CD4-positive, alpha-beta memory T cell (primary cell): ENCODE measurements around the gene FAM219A. TPM values are rescaled to one million over a fixed set of nuclear protein-coding genes. Genes with fewer than 3 reads are reported as not detected.
"Not testable (repeated sequence)": the region's sequence is repeated elsewhere in the genome, so short reads cannot be mapped to it uniquely, and the experiment has no call there.

Experiments
- CTCF ChIA-PET: fragments of 350-600 bp; sonication (Branson Sonifier 250); formaldehyde crosslinking; loops from one replicate; lab custom pipeline; 2021; ENCODE audit warnings: inconsistent platforms; ENCODE audit not compliant: partially characterized antibody; lab: Charles Lee
- POLR2A ChIA-PET: fragments of 350-600 bp; sonication (Branson Sonifier 250); formaldehyde crosslinking; loops from one replicate; lab custom pipeline; 2021; ENCODE audit not compliant: partially characterized antibody; lab: Charles Lee
- DNase-seq, 5 donors: peaks; one replicate each; pipeline versions ENCODE4 v3.0.0 to v3.0.0-alpha.2; 2020 to 2022; ENCODE audit warnings: mixed read lengths in 1 of 5
- H3K27ac ChIP-seq: one replicate; pipeline ENCODE4 v1.7.0; 2013; ENCODE audit warnings: low read depth, low read length
- H3K27me3 ChIP-seq: 2 replicates; pipeline ENCODE4 v1.7.0; 2013; ENCODE audit warnings: mild to moderate bottlenecking, low read length, moderate library complexity; ENCODE audit not compliant: insufficient read depth
- H3K36me3 ChIP-seq: 2 replicates; pipeline ENCODE4 v1.7.0; 2013; ENCODE audit warnings: mild to moderate bottlenecking, low read length, moderate library complexity; ENCODE audit not compliant: insufficient read depth
- H3K4me1 ChIP-seq: 2 replicates; pipeline ENCODE4 v1.7.0; 2013; ENCODE audit warnings: mild to moderate bottlenecking, low read length, moderate library complexity; ENCODE audit not compliant: insufficient read depth
- H3K4me3 ChIP-seq, 2 donors: one replicate each; pipeline ENCODE4 v1.7.0; 2013; ENCODE audit warnings: low read length in 2 of 2, mild to moderate bottlenecking in 1 of 2
- H3K9me3 ChIP-seq, 2 donors: one replicate each; pipeline ENCODE4 v1.7.0; 2013; ENCODE audit warnings: low read length in 2 of 2, control low read depth in 1 of 2; ENCODE audit not compliant: control insufficient read depth in 1 of 2
- H3K27ac Mint-ChIP-seq, 7 donors: one replicate each; pipeline ENCODE4 v1.8.0; 2020 to 2021; ENCODE audit warnings: mixed read lengths in 7 of 7, mild to moderate bottlenecking in 6 of 7, inconsistent platforms in 3 of 7, moderate library complexity in 3 of 7
- H3K27me3 Mint-ChIP-seq, 2 donors: one replicate each; pipeline ENCODE4 v1.8.0; 2020 to 2021; ENCODE audit warnings: mixed read lengths in 2 of 2
- H3K36me3 Mint-ChIP-seq, 2 donors: one replicate each; pipeline ENCODE4 v1.8.0; 2020 to 2021; ENCODE audit warnings: mixed read lengths in 2 of 2, inconsistent platforms in 1 of 2, mild to moderate bottlenecking in 1 of 2
- H3K4me1 Mint-ChIP-seq, 4 donors: one replicate each; pipeline ENCODE4 v1.8.0; 2020 to 2021; ENCODE audit warnings: mixed read lengths in 4 of 4, mild to moderate bottlenecking in 1 of 4
- H3K4me3 Mint-ChIP-seq, 8 donors: one replicate each; pipeline ENCODE4 v1.8.0; 2020 to 2021; ENCODE audit warnings: mixed read lengths in 8 of 8, mild to moderate bottlenecking in 7 of 8, moderate library complexity in 6 of 8, inconsistent platforms in 3 of 8
- H3K9me3 Mint-ChIP-seq, 8 donors: one replicate each; pipeline ENCODE4 v1.8.0; 2020 to 2021; ENCODE audit warnings: mixed read lengths in 8 of 8, mild to moderate bottlenecking in 5 of 8, inconsistent platforms in 3 of 8, moderate library complexity in 1 of 8
- intact Hi-C: fragments of 100-400 bp; cut with micrococcal nuclease; formaldehyde crosslinking; loops from one replicate; pipeline ENCODE4 v1.15.1; 2023
- polyA plus RNA-seq, 2 donors: library from polyadenylated mRNA; unstranded; fragments of 300-500 nt; fragmentation: Illumina TruSeq; gene quantifications; one replicate each; pipeline ENCODE4 v1.2.3, GENCODE V29; 2021
- total RNA-seq, 2 experiments: library from RNA; stranded (reverse); gene quantifications; one replicate each; pipeline ENCODE4 v1.2.3, GENCODE V29; 2021

FAM219A gene
- total and polyA plus RNA-seq, 4 experiments from 2014 or later, result 0.33 to 16.3 (median 7.6) TPM

DNA sequence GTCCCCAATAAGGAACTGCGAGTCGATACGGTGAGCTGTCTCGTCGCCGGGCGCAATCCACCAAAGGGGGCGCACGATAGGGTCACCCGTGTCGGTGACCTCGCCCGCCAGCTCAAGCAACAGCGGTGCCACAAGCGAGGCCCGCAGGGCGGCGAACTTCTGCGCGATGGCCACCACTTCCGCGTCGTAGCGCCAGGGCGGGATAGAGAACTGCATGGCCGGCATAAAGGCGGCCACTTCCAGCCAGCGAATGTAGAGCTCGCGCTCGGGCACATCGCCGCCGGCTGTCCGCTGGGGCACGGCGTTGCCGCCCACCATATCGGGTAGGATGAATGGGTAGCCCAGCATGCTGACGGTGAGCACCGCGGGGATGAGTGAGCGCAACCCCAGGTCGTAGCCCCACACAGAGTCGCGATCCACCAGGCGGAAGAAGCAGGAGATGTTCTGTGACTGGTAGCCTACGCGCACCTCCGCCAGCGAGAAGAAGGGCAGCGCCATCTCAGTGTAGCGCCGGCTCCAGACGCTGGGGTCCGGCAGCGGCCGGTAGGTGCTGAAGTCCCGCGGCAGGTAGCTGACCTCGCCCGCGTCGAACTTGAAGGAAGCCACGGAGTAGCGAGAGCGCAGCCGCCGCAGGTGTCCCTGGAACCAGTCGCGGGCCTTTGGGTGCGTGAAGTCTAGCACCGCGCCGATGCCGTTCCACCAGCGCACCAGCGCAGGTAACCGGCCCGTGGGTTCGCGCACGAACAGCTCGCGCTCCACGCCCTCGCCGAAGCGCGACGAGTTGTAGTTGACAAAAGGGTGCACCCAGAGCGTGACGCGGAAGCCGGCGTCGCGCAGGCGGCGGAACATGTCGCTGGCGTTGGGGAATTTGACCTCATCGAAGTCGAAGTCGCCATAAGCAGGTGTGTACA, 87.1 kb downstream of the FAM219A start:
- H3K4me1 ChIP-seq, result peaks cover 8% of the 10 kb centered on the region
- Mint-ChIP-seq H3K4me3 (peak overlapping the region in 5 of 8 donors; percentile 6 to 58 (median 46)), H3K4me1 (peaks cover 9 to 12% (median 11%) of the 10 kb centered on the region in 4 donors), H3K27me3 (no peaks in the 10 kb centered on the region), H3K9me3 (peaks cover 0 to 4% (median 0%) of the 10 kb centered on the region in 8 donors), H3K36me3 (peaks cover 3 to 33% of the 10 kb centered on the region in 2 donors), H3K27ac (peak overlapping the region in 1 of 7 donors; percentile 37)
- H3K27me3 ChIP-seq, result no peaks in the 10 kb centered on the region
- H3K27ac ChIP-seq, result no peak overlapping the region
- POLR2A ChIA-PET, result interaction anchor here (0.8 kb wide), 2 partner anchors 9 to 37 kb away, joined by 3 read pairs; no protein-coding TSS in a partner anchor
- intact Hi-C loops, result no loop called here
- DNase-seq, result peak in 3 of 5 donors; percentile 25 to 44 (median 30)
- no peaks in the 10 kb centered on the region for H3K9me3 ChIP-seq
- no peaks in the 10 kb centered on the region for H3K36me3 ChIP-seq
- CTCF ChIA-PET, result interaction anchor here (0.6 to 1.2 kb wide), 2 partner anchors 9 to 325 kb away, joined by 3 to 5 read pairs; no protein-coding TSS in a partner anchor
- no peak overlapping the region for H3K4me3 ChIP-seq

DNA sequence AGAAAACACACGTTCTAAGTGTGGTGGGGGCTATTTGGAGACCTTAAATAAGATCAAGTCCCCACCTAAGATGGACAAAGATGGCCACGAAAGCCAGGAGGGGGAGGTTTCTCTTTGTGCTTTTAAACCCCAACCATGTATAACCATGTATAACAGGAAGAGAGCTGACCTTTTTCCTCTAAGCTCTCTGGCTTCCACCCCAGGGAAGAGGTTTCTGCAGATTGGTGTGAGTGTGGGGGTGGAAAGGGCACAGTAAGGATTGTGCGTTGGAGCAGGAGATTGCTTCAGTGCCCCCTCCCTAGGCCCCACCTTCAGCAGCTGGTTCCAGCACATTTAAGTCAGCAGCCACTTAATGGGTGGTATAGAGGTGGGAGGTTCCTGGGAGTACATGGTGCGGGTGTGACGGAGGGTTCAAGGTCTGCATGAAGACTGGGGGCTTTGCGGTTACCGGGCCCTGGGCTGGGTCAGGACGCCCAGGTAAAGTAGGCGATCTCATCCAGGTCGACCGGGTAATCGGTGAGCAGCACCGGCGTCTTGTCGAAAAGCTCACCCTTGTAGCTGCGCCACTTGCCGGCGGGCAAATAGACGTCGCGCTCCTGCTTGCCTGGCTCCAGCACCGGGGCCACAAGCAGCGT, 87.9 kb downstream of the FAM219A start:
- Mint-ChIP-seq H3K4me3 (peak overlapping the region in 2 of 8 donors; percentile 55 to 58), H3K9me3 (peaks cover 0 to 4% (median 0%) of the 10 kb centered on the region in 8 donors)

DNA sequence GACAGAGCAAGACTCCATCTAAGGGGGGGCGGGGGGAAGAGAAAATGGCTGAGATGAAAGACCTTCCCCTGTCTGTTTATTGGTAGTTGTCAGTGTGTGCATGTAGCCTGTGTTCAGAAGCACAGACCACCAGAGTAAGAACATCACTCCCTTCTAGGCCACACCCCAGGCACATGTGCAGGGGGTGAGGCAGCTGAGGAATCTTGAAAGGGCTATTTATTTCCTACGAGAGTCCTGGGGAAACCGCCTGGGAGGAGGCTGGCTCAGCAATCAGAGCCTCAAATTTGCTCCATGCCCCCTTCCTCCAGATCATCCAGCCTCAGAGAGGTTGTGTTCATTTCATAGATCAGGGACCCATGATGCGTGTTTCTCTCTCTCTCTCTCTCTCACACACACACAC, 88.7 kb downstream of the FAM219A start:
- H3K4me3 ChIP-seq, result no peak overlapping the region
- intact Hi-C loops, result no loop called here
- no peaks in the 10 kb centered on the region for H3K27me3 ChIP-seq
- H3K4me1 ChIP-seq, result no peaks in the 10 kb centered on the region
- no peaks in the 10 kb centered on the region for H3K27me3 Mint-ChIP-seq
- H3K4me3 Mint-ChIP-seq, result no peak overlapping the region
- H3K4me1 Mint-ChIP-seq, result peaks cover 0 to 2% (median 0%) of the 10 kb centered on the region in 4 donors
- POLR2A ChIA-PET, result no interaction called here
- H3K9me3 ChIP-seq, result no peaks in the 10 kb centered on the region
- H3K27ac ChIP-seq, result no peak overlapping the region
- H3K36me3 ChIP-seq, result no peaks in the 10 kb centered on the region
- H3K36me3 Mint-ChIP-seq, result peaks cover 3 to 33% of the 10 kb centered on the region in 2 donors
- DNase-seq, result no peak
- peak overlapping the region in 1 of 7 donors; percentile 41 for H3K27ac Mint-ChIP-seq
- CTCF ChIA-PET, result no interaction called here
- peaks cover 0 to 4% (median 0%) of the 10 kb centered on the region in 8 donors for H3K9me3 Mint-ChIP-seq

More for the DNA sequence above, 87.9 kb downstream of the FAM219A start:
- Histone ChIP-seq H3K4me3 (no peak overlapping the region), H3K36me3 (no peaks in the 10 kb centered on the region), H3K4me1 (peaks cover under 1% of the 10 kb centered on the region), H3K27ac (no peak overlapping the region), H3K27me3 (no peaks in the 10 kb centered on the region), H3K9me3 (no peaks in the 10 kb centered on the region)
- intact Hi-C loops, result no loop called here
- ChIA-PET CTCF (interaction anchor here (0.6 to 1.2 kb wide), 2 partner anchors 9 to 326 kb away, joined by 3 to 5 read pairs; no protein-coding TSS in a partner anchor), POLR2A (interaction anchor here (0.8 kb wide), 2 partner anchors 10 to 36 kb away, joined by 3 read pairs; no protein-coding TSS in a partner anchor)
- H3K27me3 Mint-ChIP-seq, result no peaks in the 10 kb centered on the region
- H3K4me1 Mint-ChIP-seq, result peaks cover 3 to 4% (median 4%) of the 10 kb centered on the region in 4 donors
- peaks cover 3 to 33% of the 10 kb centered on the region in 2 donors for H3K36me3 Mint-ChIP-seq
- DNase-seq, result no peak
- H3K27ac Mint-ChIP-seq, result peak overlapping the region in 1 of 7 donors; percentile 14

DNA sequence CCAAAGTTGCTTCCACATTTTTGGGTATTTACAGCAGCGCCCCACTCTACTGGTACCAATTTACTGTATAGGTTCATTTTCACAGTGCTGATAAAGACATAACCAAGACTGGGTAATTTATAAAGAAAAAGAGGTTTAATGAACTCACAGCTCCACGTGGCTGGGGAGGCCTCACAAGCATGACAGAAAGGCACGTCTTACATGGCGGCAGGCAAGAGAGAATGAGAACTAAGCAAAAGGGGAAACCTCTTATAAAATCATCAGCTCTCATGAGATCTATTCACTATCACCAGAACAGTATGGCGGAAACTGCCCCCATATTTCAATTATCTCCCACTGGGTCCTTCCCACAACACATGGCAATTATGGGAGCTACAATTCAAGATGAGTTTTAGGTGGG, 89.6 kb downstream of the FAM219A start:
- H3K27me3 Mint-ChIP-seq, H3K27ac ChIP-seq, intact Hi-C loops, H3K27me3 ChIP-seq, H3K36me3 ChIP-seq, H3K4me1 ChIP-seq, CTCF ChIA-PET, POLR2A ChIA-PET, H3K4me1 Mint-ChIP-seq, H3K4me3 ChIP-seq, H3K9me3 Mint-ChIP-seq, DNase-seq, H3K9me3 ChIP-seq, H3K4me3 Mint-ChIP-seq, H3K27ac Mint-ChIP-seq: not testable (repeated sequence)
- H3K36me3 Mint-ChIP-seq, result peaks cover 3 to 30% of the 10 kb centered on the region in 2 donors

DNA sequence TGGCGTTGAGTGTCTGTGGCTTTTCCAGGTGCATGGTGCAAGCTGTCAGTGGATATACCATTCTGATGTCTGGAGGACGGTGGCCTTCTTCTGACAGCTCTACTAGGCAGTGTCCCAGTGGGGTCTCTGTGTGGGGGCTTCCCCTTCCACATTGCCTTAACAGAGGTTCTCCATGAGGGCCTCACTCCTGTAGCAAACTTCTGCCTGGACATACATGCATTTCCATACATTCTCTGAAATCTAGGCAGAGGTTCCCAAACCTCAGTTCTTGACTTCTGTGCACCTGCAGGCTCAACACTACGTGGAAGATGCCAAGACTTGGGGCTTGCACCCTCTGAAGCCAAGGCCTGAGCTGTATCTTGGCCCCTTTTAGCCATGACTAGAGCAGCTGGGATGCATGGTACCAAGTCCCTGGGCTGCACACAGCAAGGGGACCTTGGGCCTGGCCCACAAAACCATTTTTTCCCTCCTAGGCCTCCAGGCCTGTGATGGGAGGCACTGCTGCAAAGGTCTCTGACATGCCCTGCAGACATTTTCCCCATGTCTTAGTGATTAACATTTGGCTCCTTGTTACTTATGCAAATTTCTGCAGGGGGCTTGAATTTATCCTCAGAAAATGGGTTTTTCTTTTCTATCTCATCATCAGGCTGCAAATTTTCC, 90.5 kb downstream of the FAM219A start:
- H3K9me3 ChIP-seq, H3K27ac Mint-ChIP-seq, H3K4me3 Mint-ChIP-seq, H3K27me3 ChIP-seq, H3K9me3 Mint-ChIP-seq, DNase-seq, POLR2A ChIA-PET, H3K27ac ChIP-seq, H3K4me3 ChIP-seq, H3K4me1 Mint-ChIP-seq, intact Hi-C loops, H3K4me1 ChIP-seq, H3K27me3 Mint-ChIP-seq, CTCF ChIA-PET, H3K36me3 ChIP-seq: not testable (repeated sequence)
- peaks cover 3 to 29% of the 10 kb centered on the region in 2 donors for H3K36me3 Mint-ChIP-seq

DNA sequence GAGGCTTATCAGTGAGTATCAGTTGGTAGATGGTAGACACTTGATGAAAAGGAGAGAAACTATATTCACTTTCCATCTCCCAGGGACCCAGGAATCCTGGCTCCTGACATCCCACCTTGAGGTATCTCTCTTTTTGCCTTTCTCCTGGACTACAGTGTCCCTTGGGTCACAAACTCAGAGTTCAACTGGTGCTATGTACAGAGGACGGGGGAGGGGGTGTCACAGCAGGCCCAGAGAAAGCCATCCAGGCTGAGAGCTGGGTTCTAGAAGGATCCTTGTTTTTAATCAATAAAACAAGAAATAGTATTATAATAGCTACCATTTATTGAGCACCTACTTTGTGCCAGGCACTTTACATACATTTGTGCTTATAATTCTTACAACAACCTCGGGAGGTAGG, 92.0 kb downstream of the FAM219A start:
- intact Hi-C loops, result no loop called here
- H3K27ac ChIP-seq, result no peak overlapping the region
- DNase-seq, result no peak
- no peaks in the 10 kb centered on the region for H3K27me3 ChIP-seq
- POLR2A ChIA-PET, result no interaction called here
- Mint-ChIP-seq H3K9me3 (peaks cover 0 to 4% (median 0%) of the 10 kb centered on the region in 8 donors), H3K27ac (no peak overlapping the region), H3K4me3 (no peak overlapping the region), H3K36me3 (peaks cover 3 to 27% of the 10 kb centered on the region in 2 donors), H3K4me1 (peaks cover 0 to 6% (median 3%) of the 10 kb centered on the region in 4 donors), H3K27me3 (no peaks in the 10 kb centered on the region)
- H3K9me3 ChIP-seq, result no peaks in the 10 kb centered on the region
- H3K36me3 ChIP-seq, result no peaks in the 10 kb centered on the region
- CTCF ChIA-PET, result interaction anchor here (1.0 to 1.2 kb wide), 2 partner anchors 9 to 13 kb away, joined by 3 read pairs; no protein-coding TSS in a partner anchor
- no peak overlapping the region for H3K4me3 ChIP-seq
- no peaks in the 10 kb centered on the region for H3K4me1 ChIP-seq
